GM12878 (cell line): ENCODE data around the gene SLC27A5. TPM values are rescaled to one million over a fixed set of nuclear protein-coding genes. Genes with fewer than 3 reads are reported as not detected.

Experiments
- CBX5 ChIP-seq: sonication (generic); IDR thresholded peaks from 2 replicates; pipeline ENCODE4 v1.6.1; 2016; ENCODE audit warnings: low read depth, moderate library complexity, mild to moderate bottlenecking, inconsistent platforms
- CEBPZ ChIP-seq: fragments of 150-350 bp; IDR thresholded peaks from 2 replicates; pipeline ENCODE4 v1.6.1; 2016; ENCODE audit warnings: low read depth, low read length
- CREB1 ChIP-seq: IDR thresholded peaks from 2 replicates; pipeline ENCODE4 v1.6.1; 2012; ENCODE audit warnings: low read depth, mild to moderate bottlenecking, inconsistent platforms
- CREM ChIP-seq: IDR thresholded peaks from 2 replicates; pipeline ENCODE4 v1.6.1; 2014; ENCODE audit warnings: antibody characterized with exemption, low read depth
- CTCF ChIP-seq, 3 experiments: IDR thresholded peaks in 2 of 3; conservative IDR thresholded peaks in 1 of 3; 2 replicates each; pipeline ENCODE4 v1.5.1; 2011; ENCODE audit warnings: low read depth in 3 of 3, low read length in 3 of 3, mild to moderate bottlenecking in 3 of 3, control low read depth in 2 of 3, moderate library complexity in 2 of 3, inconsistent platforms in 1 of 3, mixed read lengths in 1 of 3; ENCODE audit not compliant: control insufficient read depth in 2 of 3, insufficient read depth in 1 of 3; ENCODE audit errors: extremely low read depth in 1 of 3
- E2F4 ChIP-seq: IDR thresholded peaks from 2 replicates; pipeline ENCODE4 v1.6.1; 2012; ENCODE audit warnings: low read depth, low read length, improper control_type of control experiment
- GABPA ChIP-seq: IDR thresholded peaks from 2 replicates; pipeline ENCODE4 v1.6.1; 2014; ENCODE audit warnings: antibody characterized with exemption, low read depth, mild to moderate bottlenecking, inconsistent platforms
- IRF5 ChIP-seq: fragments of 450-650 bp; IDR thresholded peaks from 2 replicates; pipeline ENCODE4 v1.6.1; 2017; ENCODE audit warnings: borderline replicate concordance
- LARP7 ChIP-seq: fragments of 450-650 bp; IDR thresholded peaks from 2 replicates; pipeline ENCODE4 v1.6.1; 2017; ENCODE audit warnings: mild to moderate bottlenecking
- MAX ChIP-seq: IDR thresholded peaks from 2 replicates; pipeline ENCODE4 v1.6.1; 2012; ENCODE audit warnings: low read depth, low read length, improper control_type of control experiment
- NFXL1 ChIP-seq: fragments of 450-650 bp; IDR thresholded peaks from 2 replicates; pipeline ENCODE4 v1.6.1; 2017; ENCODE audit warnings: antibody characterized with exemption, mild to moderate bottlenecking, borderline replicate concordance
- NR2C2 ChIP-seq: IDR thresholded peaks from 2 replicates; pipeline ENCODE4 v1.6.1; 2011; ENCODE audit warnings: borderline replicate concordance, low read depth; ENCODE audit not compliant: control insufficient read depth, insufficient read length
- RAD21 ChIP-seq: IDR thresholded peaks from 2 replicates; pipeline ENCODE4 v1.6.1; 2011; ENCODE audit warnings: mild to moderate bottlenecking, low read depth, low read length, moderate library complexity; ENCODE audit not compliant: insufficient read depth
- SKIL ChIP-seq: fragments of 450-650 bp; IDR thresholded peaks from 2 replicates; pipeline ENCODE4 v1.6.1; 2017; ENCODE audit warnings: mild to moderate bottlenecking, low read depth, inconsistent platforms; ENCODE audit not compliant: poor library complexity, severe bottlenecking
- SPI1 ChIP-seq: IDR thresholded peaks from 2 replicates; pipeline ENCODE4 v1.6.1; 2011; ENCODE audit warnings: low read depth, mild to moderate bottlenecking, low read length, moderate library complexity, borderline replicate concordance; ENCODE audit not compliant: insufficient read depth
- STAT1 ChIP-seq: fragments of 450-650 bp; conservative IDR thresholded peaks from 2 replicates; pipeline ENCODE4 v1.6.1; 2014; ENCODE audit warnings: antibody characterized with exemption, mild to moderate bottlenecking
- ZNF207 ChIP-seq: fragments of 450-650 bp; IDR thresholded peaks from 2 replicates; pipeline ENCODE4 v1.6.1; 2014; ENCODE audit warnings: antibody characterized with exemption, mild to moderate bottlenecking, borderline replicate concordance
- polyA plus RNA-seq, 11 experiments: library from polyadenylated mRNA; depleted of rRNA in 4 of 11; unstranded in 6 of 11; stranded (reverse) in 5 of 11; fragments of >200 nt; fragmentation: Nextera tagmentation in 4 of 11; fragmentation: Illumina TruSeq in 1 of 11; extraction: Ambion mirVana in 4 of 11; extraction: Trizol in 1 of 11; gene quantifications; 1 replicate in 1 of 11; 2 replicates in 10 of 11; pipeline versions ENCODE4 v1.2.1 to v1.2.3, GENCODE V29; 2011 to 2016; ENCODE audit warnings: inconsistent platforms in 2 of 11, missing spikeins in 2 of 11, low read depth in 1 of 11
- total RNA-seq, 4 experiments: library from RNA; depleted of rRNA in 3 of 4; stranded (reverse); fragments of >200 nt in 3 of 4; fragmentation: Illumina TruSeq in 1 of 4; extraction: Trizol in 1 of 4; gene quantifications; 2 replicates each; pipeline versions ENCODE4 v1.2.1 to v1.2.3, GENCODE V29; 2013 to 2021

Gene SLC27A5
- total and polyA plus RNA-seq, 10 of the 15 experiments (the other 5 are each of a cell fraction or from before 2014, with no cell fraction given), result 21.2 to 127 (median 31.8) TPM

- TF ChIP-seq STAT1, result peak; percentile 67; the same call in 1 of the 2 replicates
- no peak for TF ChIP-seq NR2C2
- peak; percentile 84; the same call in 1 of the 2 replicates for TF ChIP-seq ZNF207
- peak; percentile 28; the same call in 1 of the 2 replicates for TF ChIP-seq CEBPZ
- TF ChIP-seq SKIL, result no peak
- TF ChIP-seq LARP7, result peak; percentile 91
- no peak for TF ChIP-seq IRF5
- no peak for TF ChIP-seq GABPA
- peak; percentile 93; the same call in 1 of the 2 replicates for TF ChIP-seq MAX
- TF ChIP-seq SPI1, result peak; percentile 50; the same call in 1 of the 2 replicates
- TF ChIP-seq CREB1, result no peak
- TF ChIP-seq CTCF (IDR thresholded peaks at IDR 0.05 in 2 of 3, conservative IDR thresholded peaks at IDR 0.05 in 1 of 3; ENCODE audit: control insufficient read depth in 2 of 3, extremely low read depth in 1 of 3, insufficient read depth in 1 of 3, low read depth in 3 of 3, low read length in 3 of 3), result no peak
- TF ChIP-seq RAD21, result no peak
- TF ChIP-seq CBX5, result no peak
- TF ChIP-seq E2F4, result no peak
- no peak for TF ChIP-seq NFXL1
- TF ChIP-seq CREM, result peak; percentile 51
Observed at GRCh38 chr19:58559275-58560006, 47.6 kb upstream of the SLC27A5 start (continued).
